Measurements from ENCODE around the gene EXOC3L4. TPM values are rescaled to one million over a fixed set of nuclear protein-coding genes. Genes with fewer than 3 reads are reported as not detected.

EXOC3L4 gene
- total RNA-seq, 2 experiments from 2014 or later, result not detected

GRCh38 chr14:103066399-103066798 lies 28.1 kb upstream of the EXOC3L4 start:
- H4K20me1 ChIP-seq (ENCODE audit: insufficient read depth, low read length), result no peaks in the 10 kb centered on the region
- no peaks in the 10 kb centered on the region for H3K9me3 ChIP-seq (ENCODE audit: low read length)
- no peaks in the 10 kb centered on the region for H3K4me1 ChIP-seq (ENCODE audit: insufficient read depth, low read length, poor library complexity, severe bottlenecking)
- TF ChIP-seq CTCF (conservative IDR thresholded peaks at IDR 0.05; ENCODE audit: low read length), result no peak
- TF ChIP-seq EZH2phosphoT487 (IDR thresholded peaks at IDR 0.05; ENCODE audit: borderline replicate concordance, low read depth, low read length), result no peak
- no peaks in the 10 kb centered on the region for H3K9me2 ChIP-seq (ENCODE audit: insufficient read depth, low read length)
- H3K4me2 ChIP-seq (ENCODE audit: low read length), result no peak overlapping the region
- no peak overlapping the region for H3K4me3 ChIP-seq (ENCODE audit: low read depth, low read length, poor library complexity, severe bottlenecking)
- no peak overlapping the region for H3K27ac ChIP-seq (ENCODE audit: low read depth, low read length, poor library complexity, severe bottlenecking)
- no peaks in the 10 kb centered on the region for H3K79me2 ChIP-seq (ENCODE audit: insufficient read depth, low read depth, low read length)
- H3K36me3 ChIP-seq (ENCODE audit: insufficient read depth, low read length), result no peaks in the 10 kb centered on the region
- BruUV-seq (replicated peaks), result no TSS peak
- no peak for DNase-seq (ENCODE audit: low spot score)
- ChIA-PET CTCF (ENCODE audit: unreplicated experiment) (no interaction called here), POLR2A (no interaction called here)
- intact Hi-C loops (cut with micrococcal nuclease; ENCODE audit: unreplicated experiment), result no loop called here
- no peak overlapping the region for H2AFZ ChIP-seq (ENCODE audit: low read length)

GRCh38 chr14:103067231-103067954 lies 27.1 kb upstream of the EXOC3L4 start:
- no peak overlapping the region for H2AFZ ChIP-seq (ENCODE audit: low read length)
- no peaks in the 10 kb centered on the region for H3K9me2 ChIP-seq (ENCODE audit: insufficient read depth, low read length)
- H3K36me3 ChIP-seq (ENCODE audit: insufficient read depth, low read length), result no peaks in the 10 kb centered on the region
- no peaks in the 10 kb centered on the region for H4K20me1 ChIP-seq (ENCODE audit: insufficient read depth, low read length)
- BruUV-seq (replicated peaks), result no TSS peak
- H3K4me1 ChIP-seq (ENCODE audit: insufficient read depth, low read length, poor library complexity, severe bottlenecking), result no peaks in the 10 kb centered on the region
- no peak overlapping the region for H3K27ac ChIP-seq (ENCODE audit: low read depth, low read length, poor library complexity, severe bottlenecking)
- no peaks in the 10 kb centered on the region for H3K79me2 ChIP-seq (ENCODE audit: insufficient read depth, low read depth, low read length)
- no peak overlapping the region for H3K4me2 ChIP-seq (ENCODE audit: low read length)
- TF ChIP-seq CTCF (conservative IDR thresholded peaks at IDR 0.05; ENCODE audit: low read length) (no peak), EZH2phosphoT487 (IDR thresholded peaks at IDR 0.05; ENCODE audit: borderline replicate concordance, low read depth, low read length) (no peak)
- no peak for DNase-seq (ENCODE audit: low spot score)
- H3K9me3 ChIP-seq (ENCODE audit: low read length), result no peaks in the 10 kb centered on the region
- ChIA-PET CTCF (ENCODE audit: unreplicated experiment) (no interaction called here), POLR2A (interaction anchor here (0.6 kb wide), 1 partner anchor 121 kb away, joined by 3 read pairs; no protein-coding TSS in a partner anchor)
- intact Hi-C loops (cut with micrococcal nuclease; ENCODE audit: unreplicated experiment), result no loop called here
- H3K4me3 ChIP-seq (ENCODE audit: low read depth, low read length, poor library complexity, severe bottlenecking), result no peak overlapping the region

- no TSS peak for BruUV-seq (replicated peaks)
- CTCF ChIA-PET (ENCODE audit: unreplicated experiment), result no interaction called here
- Histone ChIP-seq H2AFZ (ENCODE audit: low read length) (no peak overlapping the region), H3K4me3 (ENCODE audit: low read depth, low read length, poor library complexity, severe bottlenecking) (no peak overlapping the region), H3K27ac (ENCODE audit: low read depth, low read length, poor library complexity, severe bottlenecking) (no peak overlapping the region), H3K36me3 (ENCODE audit: insufficient read depth, low read length) (no peaks in the 10 kb centered on the region), H3K9me2 (ENCODE audit: insufficient read depth, low read length) (no peaks in the 10 kb centered on the region), H3K79me2 (ENCODE audit: insufficient read depth, low read depth, low read length) (no peaks in the 10 kb centered on the region), H4K20me1 (ENCODE audit: insufficient read depth, low read length) (no peaks in the 10 kb centered on the region), H3K9me3 (ENCODE audit: low read length) (no peaks in the 10 kb centered on the region), H3K4me1 (ENCODE audit: insufficient read depth, low read length, poor library complexity, severe bottlenecking) (no peaks in the 10 kb centered on the region), H3K4me2 (ENCODE audit: low read length) (no peak overlapping the region)
- no peak for TF ChIP-seq CTCF (conservative IDR thresholded peaks at IDR 0.05; ENCODE audit: low read length)
- no peak for TF ChIP-seq EZH2phosphoT487 (IDR thresholded peaks at IDR 0.05; ENCODE audit: borderline replicate concordance, low read depth, low read length)
- intact Hi-C loops (cut with micrococcal nuclease; ENCODE audit: unreplicated experiment), result no loop called here
- no peak for DNase-seq (ENCODE audit: low spot score)
- POLR2A ChIA-PET, result no interaction called here
Observed at GRCh38 chr14:103068351-103069073, 26.0 kb upstream of the EXOC3L4 start.

Measured in OCI-LY7 (cell line).